SK-N-SH treated with all-trans-retinoic acid at 6 μM for 48 hours (cell line): ENCODE measurements around the gene STK11IP.

ENCODE experiments used
- ATAC-seq: fragments of 200-7000 bp; cut with Tn5 transposase; 3 replicates; pipeline ENCODE4 v1.9.1; 2020; ENCODE audit warnings: mild to moderate bottlenecking, moderate library complexity
- BACH2 ChIP-seq: fragments of 250-450 bp; sonication (Bioruptor Pico); IDR thresholded peaks from 2 replicates; pipeline ENCODE4 v1.9.0; 2021; ENCODE audit warnings: mild to moderate bottlenecking, borderline replicate concordance
- CSDC2 ChIP-seq: fragments of 250-450 bp; sonication (Bioruptor Pico); IDR thresholded peaks from 2 replicates; pipeline ENCODE4 v1.5.0; 2020; ENCODE audit warnings: mild to moderate bottlenecking, moderate library complexity
- ESRRG ChIP-seq: fragments of 250-450 bp; sonication (Bioruptor Pico); IDR thresholded peaks from 2 replicates; pipeline ENCODE4 v1.6.1; 2021; ENCODE audit warnings: mild to moderate bottlenecking
- GLIS3 ChIP-seq: fragments of 250-450 bp; sonication (Bioruptor Pico); IDR thresholded peaks from 2 replicates; pipeline ENCODE4 v1.5.0; 2020; ENCODE audit warnings: mild to moderate bottlenecking, moderate library complexity
- ISL1 ChIP-seq: fragments of 250-450 bp; sonication (Bioruptor Pico); IDR thresholded peaks from 2 replicates; pipeline ENCODE4 v2.1.2; 2022; ENCODE audit warnings: mild to moderate bottlenecking, moderate library complexity
- OSR1 ChIP-seq: fragments of 250-450 bp; sonication (Bioruptor Pico); IDR thresholded peaks from 2 replicates; pipeline ENCODE4 v1.8.0; 2022; ENCODE audit warnings: moderate library complexity, mild to moderate bottlenecking, inconsistent platforms
- PPARA ChIP-seq: fragments of 250-450 bp; sonication (Bioruptor Pico); IDR thresholded peaks from 2 replicates; pipeline ENCODE4 v1.5.0; 2020; ENCODE audit warnings: mild to moderate bottlenecking, borderline replicate concordance
- SNAI2 ChIP-seq: fragments of 250-450 bp; sonication (Bioruptor Pico); IDR thresholded peaks from 2 replicates; pipeline ENCODE4 v1.5.0; 2020; ENCODE audit warnings: mild to moderate bottlenecking, moderate library complexity
- TCF4 ChIP-seq: fragments of 250-450 bp; sonication (Bioruptor Pico); IDR thresholded peaks from 2 replicates; pipeline ENCODE4 v1.8.0; 2021; ENCODE audit warnings: mild to moderate bottlenecking, moderate library complexity, borderline replicate concordance
- TOX ChIP-seq: fragments of 250-450 bp; sonication (Bioruptor Pico); IDR thresholded peaks from 2 replicates; pipeline ENCODE4 v1.8.0; 2021; ENCODE audit warnings: mild to moderate bottlenecking, moderate library complexity, borderline replicate concordance
- TSHZ2 ChIP-seq: fragments of 250-450 bp; sonication (Bioruptor Pico); IDR thresholded peaks from 2 replicates; pipeline ENCODE4 v1.5.0; 2020; ENCODE audit warnings: mild to moderate bottlenecking, moderate library complexity
- ZC3H10 ChIP-seq: fragments of 250-450 bp; sonication (Bioruptor Pico); IDR thresholded peaks from 2 replicates; pipeline ENCODE4 v1.5.1; 2021; ENCODE audit warnings: mild to moderate bottlenecking, moderate library complexity
- ZFP3 ChIP-seq: fragments of 250-450 bp; sonication (Bioruptor Pico); IDR thresholded peaks from 2 replicates; pipeline ENCODE4 v1.5.0; 2020; ENCODE audit warnings: mild to moderate bottlenecking, moderate library complexity
- ZFP30 ChIP-seq: fragments of 450-650 bp; formaldehyde crosslinking; IDR thresholded peaks from 2 replicates; pipeline ENCODE4 v1.5.0; 2022; ENCODE audit warnings: mild to moderate bottlenecking, moderate library complexity
- ZNF565 ChIP-seq: fragments of 450-650 bp; formaldehyde crosslinking; conservative IDR thresholded peaks from 2 replicates; pipeline ENCODE4 v1.5.0; 2020; ENCODE audit warnings: low read depth, mild to moderate bottlenecking, moderate library complexity
- ZNF70 ChIP-seq: fragments of 450-650 bp; formaldehyde crosslinking; IDR thresholded peaks from 2 replicates; pipeline ENCODE4 v1.5.0; 2020; ENCODE audit warnings: mild to moderate bottlenecking, moderate library complexity
- ZNF8 ChIP-seq: fragments of 450-650 bp; formaldehyde crosslinking; IDR thresholded peaks from 2 replicates; pipeline ENCODE4 v1.5.0; 2020; ENCODE audit warnings: mild to moderate bottlenecking, moderate library complexity
- TF ChIP-seq, protein P1 (sequence below): fragments of 250-450 bp; sonication (Bioruptor Pico); IDR thresholded peaks from 2 replicates; pipeline ENCODE4 v1.5.1; 2021; ENCODE audit warnings: mild to moderate bottlenecking, moderate library complexity
- TF ChIP-seq, protein P2 (sequence below): fragments of 250-450 bp; sonication (Bioruptor Pico); IDR thresholded peaks from 2 replicates; pipeline ENCODE4 v1.8.0; 2021; ENCODE audit warnings: low read depth, mild to moderate bottlenecking, moderate library complexity, borderline replicate concordance

The STK11IP gene

DNA sequence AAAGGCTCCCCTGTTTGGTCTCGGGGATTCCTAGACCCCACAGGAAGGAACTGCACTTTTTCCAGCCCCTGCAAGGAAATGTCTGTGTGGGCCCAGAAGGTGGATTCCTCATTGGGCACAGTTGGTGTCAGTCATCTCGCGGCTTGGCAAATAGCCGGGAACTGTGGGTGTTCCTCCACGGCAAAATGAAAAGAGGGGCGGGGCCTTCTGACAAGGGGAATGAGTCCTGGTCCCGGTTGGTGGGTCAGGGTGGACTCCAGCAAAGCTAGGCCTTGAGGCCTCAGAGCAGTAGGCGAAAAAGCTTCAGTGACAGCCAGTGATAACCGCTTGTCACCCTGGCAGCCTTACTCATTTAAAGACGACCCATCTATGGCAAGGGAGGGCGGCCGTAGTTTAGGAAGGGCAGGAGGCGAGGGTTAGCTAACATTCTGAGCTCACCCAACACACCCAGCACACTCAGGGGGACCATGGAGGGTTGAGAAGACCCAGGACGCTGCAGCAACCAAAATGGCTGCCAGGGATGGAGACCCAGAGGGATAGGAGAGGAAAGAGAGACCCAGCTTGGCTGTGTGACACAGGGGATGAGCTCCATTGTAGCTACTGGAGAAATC is 46.2 kb downstream of the STK11IP start:
- ATAC-seq, result no peak
- TF ChIP-seq TSHZ2 (CRISPR knock-in tag), result no peak
- no peak for TF ChIP-seq ZNF70
- TF ChIP-seq BACH2 (CRISPR knock-in tag), result no peak

DNA sequence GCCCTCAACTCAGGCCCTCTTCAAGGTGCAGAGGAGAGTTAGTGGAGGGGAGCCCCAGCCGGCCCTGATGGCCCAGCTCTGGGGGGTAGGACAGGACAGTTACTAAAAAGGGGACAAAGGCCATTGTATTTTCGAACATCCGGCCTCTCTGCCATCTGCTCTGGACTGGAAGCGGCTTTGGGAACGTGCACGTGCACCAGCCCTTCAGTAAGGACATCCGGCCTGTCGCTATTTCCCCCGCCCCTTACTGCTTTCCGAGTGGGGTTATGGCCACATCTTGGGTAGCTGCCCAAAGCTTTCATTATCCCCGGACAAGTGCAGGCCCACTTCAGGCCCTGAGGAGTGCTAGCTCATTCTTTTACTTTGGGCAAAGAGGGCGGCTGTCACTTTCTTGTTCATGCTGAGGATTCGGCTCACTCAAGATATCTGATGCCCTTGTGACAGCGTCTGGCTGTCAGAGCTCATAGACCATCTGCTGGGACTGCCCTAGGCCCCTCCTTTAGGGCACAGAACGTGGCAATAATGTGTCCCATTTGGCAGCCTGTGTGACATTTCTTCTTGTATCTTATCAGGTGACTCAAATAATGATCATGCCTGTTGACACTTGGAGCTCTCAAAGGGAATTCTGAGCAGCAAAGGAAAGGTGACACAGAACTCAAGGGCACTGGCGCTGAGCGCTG is 47.3 kb downstream of the STK11IP start:
- TF ChIP-seq BACH2 (CRISPR knock-in tag), result no peak
- TF ChIP-seq TCF4 (CRISPR knock-in tag), result no peak
- no peak for TF ChIP-seq OSR1 (CRISPR knock-in tag)
- no peak for TF ChIP-seq PPARA
- TF ChIP-seq ZNF8 (CRISPR knock-in tag), result no peak
- no peak for TF ChIP-seq SNAI2 (CRISPR knock-in tag)
- TF ChIP-seq, protein P1, sequence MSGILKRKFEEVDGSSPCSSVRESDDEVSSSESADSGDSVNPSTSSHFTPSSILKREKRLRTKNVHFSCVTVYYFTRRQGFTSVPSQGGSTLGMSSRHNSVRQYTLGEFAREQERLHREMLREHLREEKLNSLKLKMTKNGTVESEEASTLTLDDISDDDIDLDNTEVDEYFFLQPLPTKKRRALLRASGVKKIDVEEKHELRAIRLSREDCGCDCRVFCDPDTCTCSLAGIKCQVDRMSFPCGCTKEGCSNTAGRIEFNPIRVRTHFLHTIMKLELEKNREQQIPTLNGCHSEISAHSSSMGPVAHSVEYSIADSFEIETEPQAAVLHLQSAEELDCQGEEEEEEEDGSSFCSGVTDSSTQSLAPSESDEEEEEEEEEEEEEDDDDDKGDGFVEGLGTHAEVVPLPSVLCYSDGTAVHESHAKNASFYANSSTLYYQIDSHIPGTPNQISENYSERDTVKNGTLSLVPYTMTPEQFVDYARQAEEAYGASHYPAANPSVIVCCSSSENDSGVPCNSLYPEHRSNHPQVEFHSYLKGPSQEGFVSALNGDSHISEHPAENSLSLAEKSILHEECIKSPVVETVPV (CRISPR knock-in tag), result no peak
- no peak for TF ChIP-seq TSHZ2 (CRISPR knock-in tag)
- no peak for TF ChIP-seq ISL1 (CRISPR knock-in tag)
- no peak for TF ChIP-seq TOX (CRISPR knock-in tag)
- TF ChIP-seq ZC3H10 (CRISPR knock-in tag), result no peak
- TF ChIP-seq, protein P2, sequence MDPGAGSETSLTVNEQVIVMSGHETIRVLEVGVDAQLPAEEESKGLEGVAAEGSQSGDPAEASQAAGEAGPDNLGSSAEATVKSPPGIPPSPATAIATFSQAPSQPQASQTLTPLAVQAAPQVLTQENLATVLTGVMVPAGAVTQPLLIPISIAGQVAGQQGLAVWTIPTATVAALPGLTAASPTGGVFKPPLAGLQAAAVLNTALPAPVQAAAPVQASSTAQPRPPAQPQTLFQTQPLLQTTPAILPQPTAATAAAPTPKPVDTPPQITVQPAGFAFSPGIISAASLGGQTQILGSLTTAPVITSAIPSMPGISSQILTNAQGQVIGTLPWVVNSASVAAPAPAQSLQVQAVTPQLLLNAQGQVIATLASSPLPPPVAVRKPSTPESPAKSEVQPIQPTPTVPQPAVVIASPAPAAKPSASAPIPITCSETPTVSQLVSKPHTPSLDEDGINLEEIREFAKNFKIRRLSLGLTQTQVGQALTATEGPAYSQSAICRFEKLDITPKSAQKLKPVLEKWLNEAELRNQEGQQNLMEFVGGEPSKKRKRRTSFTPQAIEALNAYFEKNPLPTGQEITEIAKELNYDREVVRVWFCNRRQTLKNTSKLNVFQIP (CRISPR knock-in tag), result no peak
- TF ChIP-seq ZFP3 (CRISPR knock-in tag), result no peak

DNA sequence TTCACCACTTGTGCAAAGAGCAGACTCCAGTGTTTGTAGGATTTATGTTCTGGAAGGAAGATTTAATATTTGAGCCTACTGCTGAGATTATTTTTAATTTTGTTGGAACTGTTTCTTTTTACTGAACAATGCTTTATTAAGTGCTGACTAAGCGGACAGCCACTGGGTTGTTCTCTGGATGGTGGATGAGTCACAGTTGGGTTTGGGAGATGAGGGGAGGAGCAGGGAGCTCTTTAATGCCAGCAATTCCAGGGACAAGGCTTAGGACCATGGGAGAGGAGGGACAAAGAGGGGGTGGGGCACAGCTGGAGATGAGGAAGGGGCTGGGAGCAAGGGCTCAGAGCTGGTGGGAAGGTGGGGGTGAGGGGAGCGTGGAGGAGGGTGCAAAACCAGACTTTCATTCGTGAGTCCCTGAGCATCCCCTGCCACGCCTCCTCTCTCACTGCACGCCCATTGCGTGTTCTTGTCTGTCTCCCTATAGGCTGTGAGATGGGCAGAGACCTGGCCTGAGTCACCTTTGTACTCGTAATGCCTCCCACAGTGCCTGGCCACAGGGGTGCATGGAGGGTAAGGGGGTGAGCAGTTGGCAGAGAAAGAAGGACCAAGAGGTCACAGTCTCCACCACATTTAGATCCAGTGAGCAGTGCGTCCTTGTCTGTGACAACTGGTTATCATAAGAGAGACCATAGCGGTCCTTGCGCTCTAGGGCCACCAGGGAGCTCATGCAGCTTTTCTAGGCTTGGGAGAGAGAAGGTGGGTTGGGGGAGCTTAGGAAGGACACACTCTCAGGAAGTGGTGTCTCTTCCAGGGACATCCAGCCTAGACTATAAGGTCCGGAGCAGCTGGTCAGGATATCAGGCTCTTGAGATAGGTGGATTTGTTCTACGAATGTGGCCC is 48.2 kb downstream of the STK11IP start:
- ATAC-seq, result peak; percentile 77
- no peak for TF ChIP-seq ESRRG
- no peak for TF ChIP-seq BACH2 (CRISPR knock-in tag)
- no peak for TF ChIP-seq ZNF70
- no peak for TF ChIP-seq ZFP30 (CRISPR knock-in tag)
- TF ChIP-seq TSHZ2 (CRISPR knock-in tag), result no peak
- TF ChIP-seq PPARA, result no peak
- TF ChIP-seq ZNF565, result no peak
- no peak for TF ChIP-seq CSDC2 (CRISPR knock-in tag)
- TF ChIP-seq GLIS3 (CRISPR knock-in tag), result no peak
- TF ChIP-seq TOX (CRISPR knock-in tag), result no peak
- no peak for TF ChIP-seq SNAI2 (CRISPR knock-in tag)
- no peak for TF ChIP-seq ZFP3 (CRISPR knock-in tag)

More for the DNA sequence above, 47.3 kb downstream of the STK11IP start:
- peak; percentile 2; the same call in 2 of the 3 replicates for ATAC-seq
